ENCODE measurements around the gene RMND5B.
"Not testable (repeated sequence)": the region's sequence is repeated elsewhere in the genome, so short reads cannot be mapped to it uniquely, and the experiment has no call there.

Gene RMND5B

DNA sequence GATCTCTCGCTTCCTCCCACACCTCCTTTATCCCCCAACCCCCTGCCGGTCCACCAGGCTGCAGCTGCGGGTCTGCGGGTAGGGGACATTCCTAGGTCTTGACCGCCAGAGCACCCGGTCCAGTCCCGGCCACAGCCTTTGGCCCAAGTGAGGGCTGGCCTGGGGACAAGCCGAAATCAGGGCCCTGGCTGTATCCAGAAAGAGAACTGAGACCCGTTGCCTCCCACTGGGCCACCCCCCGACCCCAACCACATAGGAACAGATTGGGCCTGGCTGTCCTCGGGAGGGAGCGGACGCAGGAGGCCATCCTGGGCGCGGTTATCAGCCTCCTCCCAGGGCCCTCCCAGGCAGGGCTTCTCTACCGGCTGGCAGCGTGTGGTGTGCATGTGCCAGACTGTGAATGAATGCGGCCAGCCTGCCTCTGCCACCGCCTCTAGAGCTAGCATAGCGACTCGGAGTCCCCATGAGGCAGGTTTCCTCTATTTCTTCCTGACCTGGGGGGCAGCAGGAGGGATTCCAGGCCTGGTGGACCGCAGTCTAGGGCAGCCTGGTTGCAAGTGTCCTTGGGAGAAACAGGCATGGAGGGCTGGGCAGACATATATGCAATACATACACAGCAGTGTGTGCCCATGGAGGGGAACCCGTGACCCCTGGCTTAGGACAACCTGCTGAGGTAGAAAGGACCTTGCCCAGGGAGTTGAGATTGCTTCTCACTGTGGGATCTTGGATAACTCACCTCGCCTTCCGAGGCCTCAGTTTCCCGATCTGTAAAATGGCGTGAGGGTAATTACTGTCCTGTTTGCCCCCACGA lies 16.3 kb upstream of the RMND5B start:
- DNase-seq (ENCODE audit: low spot score), result no peak

DNA sequence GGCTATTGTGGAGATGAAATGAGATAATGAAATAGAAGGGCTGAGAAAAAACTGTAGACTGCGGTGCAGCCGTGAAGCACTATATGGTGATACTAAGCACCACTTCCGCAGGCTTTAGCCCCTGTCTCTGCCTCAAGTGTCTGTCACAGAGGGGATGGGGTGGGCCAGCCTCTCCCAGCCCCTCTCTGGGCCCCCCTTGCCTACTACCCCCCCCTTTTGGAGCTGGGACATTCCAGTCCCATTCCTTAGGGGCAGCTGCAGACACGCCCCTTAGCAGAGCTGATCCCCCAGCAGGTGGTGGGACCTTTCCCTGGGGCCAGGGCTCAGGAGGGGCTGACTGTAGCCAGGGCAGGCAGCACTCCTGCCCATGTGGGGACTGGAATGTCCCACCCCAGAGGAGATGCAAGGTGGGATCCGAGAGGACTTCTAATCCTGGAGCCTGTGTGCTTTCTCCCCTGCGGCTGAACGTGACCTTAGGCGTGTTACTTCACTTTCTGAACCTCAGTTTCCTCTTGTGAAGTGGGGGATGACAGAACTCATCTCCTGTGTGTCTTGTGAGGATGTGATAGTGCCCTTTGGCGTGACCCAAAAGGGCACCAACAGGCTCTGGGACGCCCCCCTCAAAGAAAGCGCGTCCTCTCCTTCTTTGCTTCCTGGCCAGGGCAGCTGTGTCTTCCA lies 15.5 kb upstream of the RMND5B start:
- DNase-seq (ENCODE audit: low spot score), result no peak

- no peak for DNase-seq (ENCODE audit: low spot score)
Measured at GRCh38 chr5:178115814-178116142, 15.0 kb upstream of the RMND5B start.

GRCh38 chr5:178116143-178116885 lies 14.5 kb upstream of the RMND5B start:
- DNase-seq (ENCODE audit: low spot score), result no peak

GRCh38 chr5:178117923-178118701 lies 12.7 kb upstream of the RMND5B start:
- no peak for DNase-seq (ENCODE audit: low spot score)

DNA sequence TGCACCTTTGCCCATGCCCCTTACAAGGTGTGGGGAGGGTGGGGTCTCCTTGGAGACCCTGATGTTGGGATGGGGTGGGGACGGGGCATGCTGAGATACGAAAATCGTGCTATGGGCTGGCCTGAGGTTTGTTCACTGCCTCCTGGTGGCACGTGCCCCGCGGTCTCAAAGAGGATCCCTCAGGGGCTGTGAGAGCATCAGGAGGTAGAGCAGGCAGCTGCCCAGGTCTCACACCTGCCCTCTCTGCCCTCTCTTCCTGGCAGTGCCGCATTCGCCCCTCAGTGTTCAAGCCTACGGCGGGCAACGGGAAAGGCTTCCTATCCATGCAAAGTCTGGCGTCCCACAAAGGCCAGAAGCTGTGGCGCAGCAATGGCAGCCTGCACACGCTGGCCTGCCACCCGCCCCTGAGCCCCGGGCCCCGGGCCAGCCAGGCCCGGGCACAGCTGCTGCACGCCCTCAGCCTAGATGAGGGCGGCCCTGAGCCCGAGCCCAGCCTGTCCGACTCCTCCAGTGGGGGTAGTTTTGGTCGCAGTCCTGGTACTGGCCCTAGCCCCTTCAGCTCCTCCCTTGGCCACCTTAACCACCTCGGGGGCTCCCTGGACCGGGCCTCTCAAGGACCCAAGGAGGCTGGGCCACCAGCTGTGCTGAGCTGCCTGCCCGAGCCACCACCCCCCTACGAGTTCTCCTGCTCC lies 10.8 kb upstream of the RMND5B start:
- DNase-seq (ENCODE audit: low spot score), result no peak

GRCh38 chr5:178120607-178121357 lies 10.0 kb upstream of the RMND5B start:
- peak; percentile 75 for DNase-seq (ENCODE audit: low spot score)

- no peak for DNase-seq (ENCODE audit: low spot score)
Measured at GRCh38 chr5:178121391-178122276, 9.2 kb upstream of the RMND5B start.

DNA sequence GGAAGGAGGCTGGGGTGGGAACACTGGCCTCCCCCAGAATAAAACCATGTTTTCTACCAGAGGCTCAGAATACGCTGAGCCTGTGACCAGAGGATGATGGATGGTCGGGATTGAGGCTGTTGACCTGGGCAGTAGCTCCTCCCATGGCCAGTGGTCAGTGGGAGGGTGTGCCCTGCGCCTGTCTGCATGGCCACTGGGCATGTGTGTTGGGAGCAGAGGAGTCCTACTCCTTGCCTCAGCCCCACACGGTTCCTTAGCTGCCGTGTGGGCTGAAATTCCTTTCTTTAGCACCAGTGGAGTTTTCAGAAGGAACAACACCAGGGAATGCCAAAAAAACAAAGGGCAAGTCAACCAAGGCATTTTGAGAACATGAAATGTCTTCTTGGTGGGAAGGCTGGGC lies 8.5 kb upstream of the RMND5B start:
- no peak for DNase-seq (ENCODE audit: low spot score)

- DNase-seq (ENCODE audit: low spot score), result no peak
Measured at GRCh38 chr5:178123094-178123965, 7.5 kb upstream of the RMND5B start.

GRCh38 chr5:178123966-178124925 lies 6.6 kb upstream of the RMND5B start:
- DNase-seq (ENCODE audit: low spot score), result no peak

- no peak for DNase-seq (ENCODE audit: low spot score)
Measured at GRCh38 chr5:178125253-178125906, 5.4 kb upstream of the RMND5B start.

- DNase-seq (ENCODE audit: low spot score), result no peak
Measured at GRCh38 chr5:178126556-178126955, 4.3 kb upstream of the RMND5B start.

DNA sequence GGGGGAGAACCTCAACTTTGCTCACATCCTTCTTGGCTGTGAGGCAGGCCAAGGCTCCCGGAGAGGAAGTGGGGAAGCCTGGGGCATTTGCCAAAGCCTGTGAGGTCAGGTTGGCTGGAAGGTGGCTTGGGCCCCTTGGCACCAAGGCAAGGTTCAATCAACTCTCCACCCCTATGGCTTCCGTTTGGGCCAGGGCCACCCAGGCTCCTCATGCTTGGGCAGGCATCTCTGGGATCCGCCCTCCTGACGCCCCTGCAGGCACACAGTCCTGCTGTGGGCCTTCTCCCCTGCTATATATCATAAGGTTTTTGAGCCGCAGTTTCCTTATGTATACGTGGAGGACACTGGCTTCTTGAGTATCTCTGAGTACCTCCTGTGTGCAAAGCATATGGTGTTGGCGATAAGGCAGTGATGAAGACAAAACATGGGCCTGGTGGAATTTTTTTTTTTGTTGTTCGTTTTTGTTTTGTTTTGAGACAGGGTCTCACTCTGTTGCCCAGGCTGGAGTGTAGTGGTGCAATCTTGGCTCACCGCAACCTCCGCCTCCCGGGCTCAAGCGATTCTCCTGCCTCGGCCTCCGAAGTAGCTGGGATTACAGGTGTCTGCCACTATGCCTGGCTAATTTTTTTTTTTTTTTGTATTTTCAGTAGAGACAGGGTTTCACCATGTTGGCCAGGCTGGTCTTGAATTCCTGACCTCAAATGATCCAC lies 3.4 kb upstream of the RMND5B start:
- DNase-seq (ENCODE audit: low spot score), result not testable (repeated sequence)

GRCh38 chr5:178129296-178129695 lies 1.5 kb upstream of the RMND5B start:
- no peak for DNase-seq (ENCODE audit: low spot score)

DNA sequence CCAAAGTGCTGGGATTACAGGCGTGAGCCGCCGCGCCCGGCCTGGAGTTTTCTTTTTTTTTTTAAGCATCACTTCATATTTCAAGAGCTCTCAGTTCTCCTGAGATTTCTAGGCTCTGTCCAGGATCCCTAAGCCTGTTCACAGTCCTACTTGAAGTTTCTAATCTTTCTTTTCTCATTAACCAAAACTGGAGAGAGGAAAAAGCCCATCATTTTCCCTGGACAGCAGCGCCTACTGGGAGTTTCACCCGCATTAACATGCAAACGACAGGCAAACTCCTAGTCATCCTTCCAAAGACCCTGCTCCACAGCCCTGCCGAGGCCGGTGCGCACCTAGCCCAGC lies 609 bp upstream of the RMND5B start:
- DNase-seq (ENCODE audit: low spot score), result not testable (repeated sequence)

Data from hepatic stellate cell (primary cell).